ENCODE results near the gene VIP.

Gene VIP

GRCh38 chr6:152783217-152783878 lies 32.8 kb downstream of the VIP start:
- no peak for DNase-seq (ENCODE audit: low spot score)

GRCh38 chr6:152794696-152795095 lies 44.1 kb downstream of the VIP start:
- DNase-seq (ENCODE audit: low spot score): no peak

GRCh38 chr6:152804150-152804549 lies 53.6 kb downstream of the VIP start:
- DNase-seq (ENCODE audit: low spot score): no peak
